CD14-positive monocyte (primary cell): ENCODE data around the gene C19orf85. TPM values are rescaled to one million over a fixed set of nuclear protein-coding genes. Genes with fewer than 3 reads are reported as not detected.

Source experiments
- DNase-seq, 3 donors: peaks; one replicate each; pipeline ENCODE4 v3.0.0-alpha.2; 2011 to 2022
- H2AFZ ChIP-seq: 2 replicates; pipeline ENCODE4 v1.6.0; 2012; ENCODE audit warnings: mild to moderate bottlenecking, low read depth, low read length, inconsistent platforms; ENCODE audit not compliant: insufficient read depth, poor library complexity, severe bottlenecking
- H3K27ac ChIP-seq, 2 donors: 1 replicate in 1 of 2; 2 replicates in 1 of 2; pipeline ENCODE4 v1.5.1; 2012 to 2013; ENCODE audit warnings: low read length in 2 of 2, control low read depth in 1 of 2, inconsistent platforms in 1 of 2, low read depth in 1 of 2, mild to moderate bottlenecking in 1 of 2
- H3K27me3 ChIP-seq, 2 donors: one replicate each; pipeline versions ENCODE4 v1.6.0 to v1.6.1; 2011 to 2013; ENCODE audit warnings: low read length in 2 of 2; ENCODE audit not compliant: control insufficient read depth in 2 of 2, insufficient read depth in 2 of 2
- H3K36me3 ChIP-seq, 2 donors: replicated peaks in 1 of 2; 1 replicate in 1 of 2; 2 replicates in 1 of 2; pipeline versions ENCODE4 v1.5.1 to v1.6.1; 2012 to 2013; ENCODE audit warnings: low read length in 2 of 2, control low read depth in 1 of 2, inconsistent platforms in 1 of 2, mild to moderate bottlenecking in 1 of 2; ENCODE audit not compliant: insufficient read depth in 2 of 2, control insufficient read depth in 1 of 2
- H3K4me1 ChIP-seq, 2 donors: 1 replicate in 1 of 2; 2 replicates in 1 of 2; pipeline versions ENCODE4 v1.5.1 to v1.6.1; 2012 to 2013; ENCODE audit warnings: low read length in 2 of 2, control low read depth in 1 of 2, inconsistent platforms in 1 of 2, mild to moderate bottlenecking in 1 of 2, moderate library complexity in 1 of 2; ENCODE audit not compliant: insufficient read depth in 2 of 2, control insufficient read depth in 1 of 2
- H3K4me2 ChIP-seq: replicated peaks from 2 replicates; pipeline ENCODE3; 2012; ENCODE audit warnings: low read length, moderate library complexity, mild to moderate bottlenecking; ENCODE audit not compliant: poor library complexity, severe bottlenecking; ENCODE audit errors: extremely low read depth
- H3K4me3 ChIP-seq, 3 experiments: fragments of 200-600 bp in 1 of 3; sonication (generic) in 1 of 3; replicated peaks in 1 of 3; 1 replicate in 2 of 3; 2 replicates in 1 of 3; pipeline ENCODE4 v1.5.1; 2011 to 2013; ENCODE audit warnings: low read length in 3 of 3, mild to moderate bottlenecking in 3 of 3, control low read depth in 2 of 3, low read depth in 2 of 3, inconsistent platforms in 1 of 3, moderate library complexity in 1 of 3
- H3K79me2 ChIP-seq: 2 replicates; pipeline ENCODE4 v1.6.0; 2012; ENCODE audit warnings: mild to moderate bottlenecking, control low read depth, inconsistent platforms, low read length, moderate library complexity; ENCODE audit not compliant: insufficient read depth
- H3K9ac ChIP-seq: 2 replicates; pipeline ENCODE4 v1.6.0; 2017; ENCODE audit warnings: low read length, mild to moderate bottlenecking; ENCODE audit not compliant: insufficient read depth, poor library complexity, severe bottlenecking
- H3K9me3 ChIP-seq, 2 donors: replicated peaks in 1 of 2; 1 replicate in 1 of 2; 2 replicates in 1 of 2; pipeline versions ENCODE4 v1.5.1 to v1.6.1; 2012 to 2013; ENCODE audit warnings: low read length in 2 of 2, control low read depth in 1 of 2; ENCODE audit not compliant: control insufficient read depth in 1 of 2, insufficient read depth in 1 of 2
- H4K20me1 ChIP-seq: 2 replicates; pipeline ENCODE4 v1.6.0; 2012; ENCODE audit warnings: mild to moderate bottlenecking, low read length, control low read depth, moderate library complexity; ENCODE audit not compliant: insufficient read depth
- H3K27ac Mint-ChIP-seq, 7 donors: one replicate each; pipeline ENCODE4 v1.8.0; 2020; ENCODE audit warnings: mild to moderate bottlenecking in 7 of 7, mixed read lengths in 7 of 7, moderate library complexity in 6 of 7, inconsistent platforms in 2 of 7
- H3K27me3 Mint-ChIP-seq, 3 donors: one replicate each; pipeline ENCODE4 v1.8.0; 2021 to 2022; ENCODE audit warnings: low read depth in 3 of 3, mild to moderate bottlenecking in 3 of 3, mixed read lengths in 3 of 3, moderate library complexity in 3 of 3, inconsistent platforms in 1 of 3
- H3K36me3 Mint-ChIP-seq, 2 donors: one replicate each; pipeline ENCODE4 v1.8.0; 2020; ENCODE audit warnings: mixed read lengths in 2 of 2, inconsistent platforms in 1 of 2, mild to moderate bottlenecking in 1 of 2
- H3K4me1 Mint-ChIP-seq: one replicate; pipeline ENCODE4 v1.8.0; 2020; ENCODE audit warnings: mild to moderate bottlenecking, mixed read lengths
- H3K4me3 Mint-ChIP-seq, 2 donors: one replicate each; pipeline ENCODE4 v1.8.0; 2020; ENCODE audit warnings: mild to moderate bottlenecking in 2 of 2, mixed read lengths in 2 of 2, moderate library complexity in 1 of 2
- H3K9me3 Mint-ChIP-seq, 7 donors: one replicate each; pipeline ENCODE4 v1.8.0; 2020 to 2022; ENCODE audit warnings: mixed read lengths in 7 of 7, mild to moderate bottlenecking in 6 of 7, moderate library complexity in 6 of 7, inconsistent platforms in 2 of 7
- WGBS: methylation state at CpG from one replicate; pipeline ENCODE4 v1.1.5; 2013; ENCODE audit warnings: missing lambda C conversion rate; ENCODE audit not compliant: insufficient coverage; 5-methylcytosine and 5-hydroxymethylcytosine counted together
- intact Hi-C, 2 donors: fragments of 100-400 bp; cut with micrococcal nuclease; formaldehyde crosslinking; loops; one replicate each; pipeline versions ENCODE4 v1.15.0 to v1.15.1; 2023
- polyA plus RNA-seq, 3 donors: library from polyadenylated mRNA; depleted of rRNA in 1 of 3; unstranded in 2 of 3; stranded (reverse) in 1 of 3; fragments of 300-500 nt in 2 of 3; fragments of >200 nt in 1 of 3; fragmentation: Illumina TruSeq in 2 of 3; gene quantifications; 1 replicate in 2 of 3; 2 replicates in 1 of 3; pipeline ENCODE4 v1.2.3, GENCODE V29; 2012 to 2021
- TF ChIP-seq, protein P1 (sequence below): fragments of 200-600 bp; IDR thresholded peaks from one replicate; pipeline ENCODE4 v1.8.0; 2022; ENCODE audit warnings: antibody characterized with exemption, mild to moderate bottlenecking

C19orf85 gene
- polyA plus RNA-seq, 3 donors, result not detected

DNA sequence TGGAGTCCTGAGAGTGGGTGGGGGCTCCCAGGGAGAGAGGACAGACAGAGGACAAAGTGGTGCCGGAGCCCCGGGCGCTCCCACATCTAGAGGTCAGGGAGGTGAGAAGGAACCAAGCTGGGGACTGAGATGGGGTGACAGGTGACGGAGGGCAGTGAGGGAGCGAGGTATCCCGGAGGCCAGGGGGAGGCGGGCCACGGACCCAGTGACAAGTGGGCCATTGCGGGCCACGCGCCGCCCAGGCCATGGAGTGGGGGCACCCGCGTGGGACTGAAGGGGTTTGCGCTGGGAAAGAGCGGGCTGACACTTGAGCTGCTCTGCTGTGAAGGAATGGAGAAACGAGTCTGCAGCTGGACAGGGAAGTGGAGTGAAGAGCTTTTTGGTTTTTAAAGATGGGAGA is 14.5 kb upstream of the C19orf85 start:
- Mint-ChIP-seq H3K4me1 (peaks cover 35% of the 10 kb centered on the region), H3K27me3 (peaks cover 0 to under 1% (median 0%) of the 10 kb centered on the region in 3 donors), H3K36me3 (peaks cover 19 to 24% of the 10 kb centered on the region in 2 donors), H3K9me3 (peaks cover 0 to 2% (median 0%) of the 10 kb centered on the region in 7 donors), H3K27ac (no peak overlapping the region), H3K4me3 (no peak overlapping the region)
- H3K27me3 ChIP-seq, result no peaks in the 10 kb centered on the region
- TF ChIP-seq, protein P1, sequence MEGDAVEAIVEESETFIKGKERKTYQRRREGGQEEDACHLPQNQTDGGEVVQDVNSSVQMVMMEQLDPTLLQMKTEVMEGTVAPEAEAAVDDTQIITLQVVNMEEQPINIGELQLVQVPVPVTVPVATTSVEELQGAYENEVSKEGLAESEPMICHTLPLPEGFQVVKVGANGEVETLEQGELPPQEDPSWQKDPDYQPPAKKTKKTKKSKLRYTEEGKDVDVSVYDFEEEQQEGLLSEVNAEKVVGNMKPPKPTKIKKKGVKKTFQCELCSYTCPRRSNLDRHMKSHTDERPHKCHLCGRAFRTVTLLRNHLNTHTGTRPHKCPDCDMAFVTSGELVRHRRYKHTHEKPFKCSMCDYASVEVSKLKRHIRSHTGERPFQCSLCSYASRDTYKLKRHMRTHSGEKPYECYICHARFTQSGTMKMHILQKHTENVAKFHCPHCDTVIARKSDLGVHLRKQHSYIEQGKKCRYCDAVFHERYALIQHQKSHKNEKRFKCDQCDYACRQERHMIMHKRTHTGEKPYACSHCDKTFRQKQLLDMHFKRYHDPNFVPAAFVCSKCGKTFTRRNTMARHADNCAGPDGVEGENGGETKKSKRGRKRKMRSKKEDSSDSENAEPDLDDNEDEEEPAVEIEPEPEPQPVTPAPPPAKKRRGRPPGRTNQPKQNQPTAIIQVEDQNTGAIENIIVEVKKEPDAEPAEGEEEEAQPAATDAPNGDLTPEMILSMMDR, result no peak
- intact Hi-C loops, result no loop called here
- no peak overlapping the region for H3K9ac ChIP-seq
- peaks cover 17 to 25% of the 10 kb centered on the region in 2 donors for H3K4me1 ChIP-seq
- H3K9me3 ChIP-seq, result no peaks in the 10 kb centered on the region
- H3K36me3 ChIP-seq, result peaks cover 16 to 25% of the 10 kb centered on the region in 2 donors
- 91% methylated on average over 17 of the region's 17 CpGs for WGBS
- no peak for DNase-seq
- no peak overlapping the region for H3K4me3 ChIP-seq
- H3K27ac ChIP-seq, result no peak overlapping the region
- no peak overlapping the region for H2AFZ ChIP-seq
- peaks cover 23% of the 10 kb centered on the region for H3K79me2 ChIP-seq
- H3K4me2 ChIP-seq, result no peak overlapping the region
- H4K20me1 ChIP-seq, result peaks cover 41% of the 10 kb centered on the region

GRCh38 chr19:55478364-55478763 is 13.8 kb upstream of the C19orf85 start:
- no peak overlapping the region for H3K27ac ChIP-seq
- peaks cover 13 to 19% of the 10 kb centered on the region in 2 donors for H3K36me3 ChIP-seq
- H3K27me3 Mint-ChIP-seq, result no peaks in the 10 kb centered on the region
- peaks cover 15 to 19% of the 10 kb centered on the region in 2 donors for H3K36me3 Mint-ChIP-seq
- H3K4me3 Mint-ChIP-seq, result no peak overlapping the region
- H3K9ac ChIP-seq, result no peak overlapping the region
- H2AFZ ChIP-seq, result no peak overlapping the region
- intact Hi-C loops, result no loop called here
- peaks cover 0 to 2% (median 0%) of the 10 kb centered on the region in 7 donors for H3K9me3 Mint-ChIP-seq
- no peak for DNase-seq
- H3K27ac Mint-ChIP-seq, result peak overlapping the region in 1 of 7 donors; percentile 93
- H3K4me2 ChIP-seq, result no peak overlapping the region
- peaks cover 23% of the 10 kb centered on the region for H3K79me2 ChIP-seq
- H3K4me1 ChIP-seq, result peaks cover 16 to 21% of the 10 kb centered on the region in 2 donors
- peaks cover 35% of the 10 kb centered on the region for H3K4me1 Mint-ChIP-seq
- H3K4me3 ChIP-seq, result no peak overlapping the region
- 95% methylated on average over 12 of the region's 12 CpGs for WGBS
- H3K9me3 ChIP-seq, result no peaks in the 10 kb centered on the region
- H3K27me3 ChIP-seq, result no peaks in the 10 kb centered on the region
- peaks cover 34% of the 10 kb centered on the region for H4K20me1 ChIP-seq
- TF ChIP-seq, protein P1, result no peak
